ENCODE measurements around the gene CTCF. TPM values are rescaled to one million over a fixed set of nuclear protein-coding genes. Genes with fewer than 3 reads are reported as not detected.

The CTCF gene
- total RNA-seq, 1 experiment from 2014 or later, result 30.3 TPM

DNA sequence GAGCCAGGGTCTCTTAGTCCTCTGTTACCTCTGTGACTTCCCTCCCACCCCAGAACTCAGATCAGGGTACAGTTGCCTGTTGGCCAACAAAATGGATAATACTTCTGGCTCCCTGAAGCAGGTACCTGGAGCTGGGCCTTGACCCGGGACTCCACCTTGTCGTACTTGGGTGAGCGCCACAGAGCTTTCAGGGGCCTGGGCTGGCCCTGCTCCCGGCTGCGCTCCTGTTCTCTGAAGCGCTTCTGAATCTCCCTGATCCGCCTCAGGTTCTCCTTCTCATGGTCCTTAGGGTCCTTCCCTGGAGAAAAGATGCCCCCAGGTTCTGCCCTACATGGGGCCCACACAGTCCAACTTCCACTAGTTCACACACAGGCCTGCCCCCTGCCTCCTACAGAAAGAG is 102.5 kb downstream of the CTCF start:
- no peaks in the 10 kb centered on the region for H3K79me2 ChIP-seq (ENCODE audit: low read length)
- H3K9me3 ChIP-seq (ENCODE audit: low read length), result no peaks in the 10 kb centered on the region
- H3K4me3 ChIP-seq (ENCODE audit: low read length), result no peak overlapping the region
- no peaks in the 10 kb centered on the region for H4K20me1 ChIP-seq (ENCODE audit: low read length)
- no peak for TF ChIP-seq EZH2phosphoT487 (IDR thresholded peaks at IDR 0.05; ENCODE audit: borderline replicate concordance, low read length)
- TF ChIP-seq, protein P1, sequence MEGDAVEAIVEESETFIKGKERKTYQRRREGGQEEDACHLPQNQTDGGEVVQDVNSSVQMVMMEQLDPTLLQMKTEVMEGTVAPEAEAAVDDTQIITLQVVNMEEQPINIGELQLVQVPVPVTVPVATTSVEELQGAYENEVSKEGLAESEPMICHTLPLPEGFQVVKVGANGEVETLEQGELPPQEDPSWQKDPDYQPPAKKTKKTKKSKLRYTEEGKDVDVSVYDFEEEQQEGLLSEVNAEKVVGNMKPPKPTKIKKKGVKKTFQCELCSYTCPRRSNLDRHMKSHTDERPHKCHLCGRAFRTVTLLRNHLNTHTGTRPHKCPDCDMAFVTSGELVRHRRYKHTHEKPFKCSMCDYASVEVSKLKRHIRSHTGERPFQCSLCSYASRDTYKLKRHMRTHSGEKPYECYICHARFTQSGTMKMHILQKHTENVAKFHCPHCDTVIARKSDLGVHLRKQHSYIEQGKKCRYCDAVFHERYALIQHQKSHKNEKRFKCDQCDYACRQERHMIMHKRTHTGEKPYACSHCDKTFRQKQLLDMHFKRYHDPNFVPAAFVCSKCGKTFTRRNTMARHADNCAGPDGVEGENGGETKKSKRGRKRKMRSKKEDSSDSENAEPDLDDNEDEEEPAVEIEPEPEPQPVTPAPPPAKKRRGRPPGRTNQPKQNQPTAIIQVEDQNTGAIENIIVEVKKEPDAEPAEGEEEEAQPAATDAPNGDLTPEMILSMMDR (conservative IDR thresholded peaks at IDR 0.05; ENCODE audit: low read depth, low read length), result no peak
- no peak for TF ChIP-seq EZH2 (IDR thresholded peaks at IDR 0.05; ENCODE audit: low read length, unreplicated experiment)
- no TSS peak for BruUV-seq (replicated peaks)
- no peaks in the 10 kb centered on the region for H3K27me3 ChIP-seq (ENCODE audit: low read length)
- H3K9me2 ChIP-seq (replicated peaks; ENCODE audit: low read length), result no peaks in the 10 kb centered on the region
- H3K4me1 ChIP-seq (ENCODE audit: insufficient read depth, low read length), result no peaks in the 10 kb centered on the region; the same call in 1 of the 2 replicates
- ChIA-PET CTCF (no interaction called here), POLR2A (ENCODE audit: unreplicated experiment) (no interaction called here)
- no peak overlapping the region for H2AFZ ChIP-seq (ENCODE audit: low read length)
- H3K9ac ChIP-seq (ENCODE audit: low read length), result no peak overlapping the region
- DNase-seq, result no peak
- no peaks in the 10 kb centered on the region for H3K36me3 ChIP-seq (ENCODE audit: low read depth, low read length)
- H3F3A ChIP-seq (ENCODE audit: low read length, unreplicated experiment), result peaks cover 3% of the 10 kb centered on the region
- intact Hi-C loops (cut with micrococcal nuclease), result no loop called here
- no peak overlapping the region for H3K4me2 ChIP-seq (ENCODE audit: low read length)
- H3K27ac ChIP-seq (ENCODE audit: low read length), result no peak overlapping the region
- no peak for ATAC-seq

- H3K9me2 ChIP-seq (replicated peaks; ENCODE audit: low read length), result no peaks in the 10 kb centered on the region
- no peaks in the 10 kb centered on the region for H4K20me1 ChIP-seq (ENCODE audit: low read length)
- peak overlapping the region; percentile 73; the same call in 1 of the 2 replicates for H2AFZ ChIP-seq (ENCODE audit: low read length)
- H3F3A ChIP-seq (ENCODE audit: low read length, unreplicated experiment), result no peaks in the 10 kb centered on the region
- H3K4me3 ChIP-seq (ENCODE audit: low read length), result peak overlapping the region; percentile 68
- no peaks in the 10 kb centered on the region for H3K27me3 ChIP-seq (ENCODE audit: low read length)
- H3K9ac ChIP-seq (ENCODE audit: low read length), result peak overlapping the region; percentile 52; the same call in 1 of the 2 replicates
- H3K4me2 ChIP-seq (ENCODE audit: low read length), result peak overlapping the region; percentile 90
- intact Hi-C loops (cut with micrococcal nuclease), result no loop called here
- TF ChIP-seq EZH2phosphoT487 (IDR thresholded peaks at IDR 0.05; ENCODE audit: borderline replicate concordance, low read length) (no peak), EZH2 (IDR thresholded peaks at IDR 0.05; ENCODE audit: low read length, unreplicated experiment) (no peak)
- TF ChIP-seq, protein P1 (conservative IDR thresholded peaks at IDR 0.05; ENCODE audit: low read depth, low read length), result no peak
- ATAC-seq, result no peak
- POLR2A ChIA-PET (ENCODE audit: unreplicated experiment), result no interaction called here
- no TSS peak for BruUV-seq (replicated peaks)
- CTCF ChIA-PET, result no interaction called here
- no peak overlapping the region for H3K27ac ChIP-seq (ENCODE audit: low read length)
- no peaks in the 10 kb centered on the region for H3K36me3 ChIP-seq (ENCODE audit: low read depth, low read length)
- H3K79me2 ChIP-seq (ENCODE audit: low read length), result no peaks in the 10 kb centered on the region
- no peak for DNase-seq
- no peaks in the 10 kb centered on the region; the same call in 1 of the 2 replicates for H3K4me1 ChIP-seq (ENCODE audit: insufficient read depth, low read length)
- no peaks in the 10 kb centered on the region for H3K9me3 ChIP-seq (ENCODE audit: low read length)
Measured at GRCh38 chr16:67665598-67665997, 103.3 kb downstream of the CTCF start.

- Histone ChIP-seq H3K9ac (ENCODE audit: low read length) (peak overlapping the region; percentile 52; the same call in 1 of the 2 replicates), H3K4me1 (ENCODE audit: insufficient read depth, low read length) (no peaks in the 10 kb centered on the region; the same call in 1 of the 2 replicates), H3K27me3 (ENCODE audit: low read length) (no peaks in the 10 kb centered on the region), H3K79me2 (ENCODE audit: low read length) (no peaks in the 10 kb centered on the region), H2AFZ (ENCODE audit: low read length) (peak overlapping the region; percentile 73), H3K27ac (ENCODE audit: low read length) (no peak overlapping the region), H3K4me3 (ENCODE audit: low read length) (peak overlapping the region; percentile 68), H3K9me3 (ENCODE audit: low read length) (no peaks in the 10 kb centered on the region), H4K20me1 (ENCODE audit: low read length) (no peaks in the 10 kb centered on the region), H3F3A (ENCODE audit: low read length, unreplicated experiment) (no peaks in the 10 kb centered on the region), H3K9me2 (replicated peaks; ENCODE audit: low read length) (no peaks in the 10 kb centered on the region), H3K4me2 (ENCODE audit: low read length) (peak overlapping the region; percentile 90), H3K36me3 (ENCODE audit: low read depth, low read length) (no peaks in the 10 kb centered on the region)
- intact Hi-C loops (cut with micrococcal nuclease), result no loop called here
- ChIA-PET CTCF (no interaction called here), POLR2A (ENCODE audit: unreplicated experiment) (no interaction called here)
- DNase-seq, result no peak
- ATAC-seq, result peak; percentile 37
- BruUV-seq (replicated peaks), result no TSS peak
- TF ChIP-seq EZH2phosphoT487 (IDR thresholded peaks at IDR 0.05; ENCODE audit: borderline replicate concordance, low read length), result no peak
- no peak for TF ChIP-seq EZH2 (IDR thresholded peaks at IDR 0.05; ENCODE audit: low read length, unreplicated experiment)
- TF ChIP-seq, protein P1 (conservative IDR thresholded peaks at IDR 0.05; ENCODE audit: low read depth, low read length), result no peak
Measured at GRCh38 chr16:67666032-67666551, 103.8 kb downstream of the CTCF start.
